ENCODE measurements around the gene ANKRD37. TPM values are rescaled to one million over a fixed set of nuclear protein-coding genes. Genes with fewer than 3 reads are reported as not detected.

Gene ANKRD37
- total RNA-seq, 1 donor from 2014 or later = 0.98 TPM

DNA sequence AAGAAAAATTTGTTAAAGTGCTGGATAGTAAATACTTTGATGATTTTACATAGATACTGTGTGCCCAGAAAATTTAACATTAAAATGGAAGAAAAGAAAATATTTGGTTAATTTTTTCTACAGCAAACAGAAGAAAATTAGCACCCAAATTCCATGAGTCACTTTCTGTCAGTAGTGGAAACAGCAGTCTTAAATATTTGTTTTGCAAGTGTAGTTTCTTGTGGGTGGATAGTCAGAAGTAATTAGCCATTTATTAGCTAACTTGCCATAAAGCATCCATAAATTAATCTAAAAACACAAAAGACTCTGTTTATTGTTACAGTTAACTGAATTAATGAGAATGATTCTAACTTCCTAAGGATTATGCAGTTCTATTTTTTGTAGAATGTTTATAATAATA, 38.8 kb downstream of the ANKRD37 start:
- Mint-ChIP-seq H3K27ac (ENCODE audit: unreplicated experiment) (no peak overlapping the region), H3K36me3 (ENCODE audit: low read depth) (no peaks in the 10 kb centered on the region), H3K27me3 (ENCODE audit: low read depth) (no peaks in the 10 kb centered on the region), H3K4me3 (no peak overlapping the region), H3K4me1 (no peaks in the 10 kb centered on the region), H3K9me3 (no peaks in the 10 kb centered on the region)
- DNase-seq (ENCODE audit: low read depth, low spot score) = no peak
- TF ChIP-seq, protein P1, sequence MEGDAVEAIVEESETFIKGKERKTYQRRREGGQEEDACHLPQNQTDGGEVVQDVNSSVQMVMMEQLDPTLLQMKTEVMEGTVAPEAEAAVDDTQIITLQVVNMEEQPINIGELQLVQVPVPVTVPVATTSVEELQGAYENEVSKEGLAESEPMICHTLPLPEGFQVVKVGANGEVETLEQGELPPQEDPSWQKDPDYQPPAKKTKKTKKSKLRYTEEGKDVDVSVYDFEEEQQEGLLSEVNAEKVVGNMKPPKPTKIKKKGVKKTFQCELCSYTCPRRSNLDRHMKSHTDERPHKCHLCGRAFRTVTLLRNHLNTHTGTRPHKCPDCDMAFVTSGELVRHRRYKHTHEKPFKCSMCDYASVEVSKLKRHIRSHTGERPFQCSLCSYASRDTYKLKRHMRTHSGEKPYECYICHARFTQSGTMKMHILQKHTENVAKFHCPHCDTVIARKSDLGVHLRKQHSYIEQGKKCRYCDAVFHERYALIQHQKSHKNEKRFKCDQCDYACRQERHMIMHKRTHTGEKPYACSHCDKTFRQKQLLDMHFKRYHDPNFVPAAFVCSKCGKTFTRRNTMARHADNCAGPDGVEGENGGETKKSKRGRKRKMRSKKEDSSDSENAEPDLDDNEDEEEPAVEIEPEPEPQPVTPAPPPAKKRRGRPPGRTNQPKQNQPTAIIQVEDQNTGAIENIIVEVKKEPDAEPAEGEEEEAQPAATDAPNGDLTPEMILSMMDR (conservative IDR thresholded peaks at IDR 0.05) = no peak

- H3K4me1 Mint-ChIP-seq = no peaks in the 10 kb centered on the region
- no peaks in the 10 kb centered on the region for H3K9me3 Mint-ChIP-seq
- H3K36me3 Mint-ChIP-seq (ENCODE audit: low read depth) = no peaks in the 10 kb centered on the region
- H3K4me3 Mint-ChIP-seq = no peak overlapping the region
- no peak overlapping the region for H3K27ac Mint-ChIP-seq (ENCODE audit: unreplicated experiment)
- no peak for DNase-seq (ENCODE audit: low read depth, low spot score)
- TF ChIP-seq, protein P1 (conservative IDR thresholded peaks at IDR 0.05) = no peak
- no peaks in the 10 kb centered on the region for H3K27me3 Mint-ChIP-seq (ENCODE audit: low read depth)
Measured at GRCh38 chr4:185437809-185438208, 41.2 kb downstream of the ANKRD37 start.

DNA sequence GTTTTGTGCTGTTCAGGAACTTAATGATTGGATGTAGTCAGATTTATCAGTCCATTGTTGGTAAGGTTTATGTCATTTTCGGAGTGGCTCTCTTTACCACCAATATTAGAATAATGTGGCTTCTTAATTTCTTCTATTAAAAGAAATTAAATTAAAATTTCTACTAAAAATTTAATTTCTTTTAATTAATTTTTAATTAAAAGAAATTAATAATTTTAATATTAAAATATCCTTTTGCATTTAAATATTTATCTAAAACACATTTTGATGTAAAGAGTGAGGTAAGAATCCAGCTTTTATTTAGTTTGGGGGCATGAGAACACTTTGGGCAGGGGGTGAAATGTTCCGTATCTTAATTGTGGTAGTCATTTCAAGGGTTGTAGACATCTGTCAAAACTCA, 44.8 kb downstream of the ANKRD37 start:
- Mint-ChIP-seq H3K4me3 (no peak overlapping the region), H3K36me3 (ENCODE audit: low read depth) (no peaks in the 10 kb centered on the region), H3K27ac (ENCODE audit: unreplicated experiment) (no peak overlapping the region), H3K4me1 (no peaks in the 10 kb centered on the region), H3K27me3 (ENCODE audit: low read depth) (no peaks in the 10 kb centered on the region), H3K9me3 (no peaks in the 10 kb centered on the region)
- TF ChIP-seq, protein P1 (conservative IDR thresholded peaks at IDR 0.05) = no peak
- DNase-seq (ENCODE audit: low read depth, low spot score) = no peak

- TF ChIP-seq, protein P1 (conservative IDR thresholded peaks at IDR 0.05) = no peak
- Mint-ChIP-seq H3K27me3 (ENCODE audit: low read depth) (no peaks in the 10 kb centered on the region), H3K4me1 (no peaks in the 10 kb centered on the region), H3K4me3 (no peak overlapping the region), H3K36me3 (ENCODE audit: low read depth) (no peaks in the 10 kb centered on the region), H3K9me3 (no peaks in the 10 kb centered on the region), H3K27ac (ENCODE audit: unreplicated experiment) (no peak overlapping the region)
- no peak for DNase-seq (ENCODE audit: low read depth, low spot score)
Measured at GRCh38 chr4:185445209-185445608, 48.6 kb downstream of the ANKRD37 start.

Other genes with a start within 250 kb of the ANKRD37 start
- 34.6 and 38.5 TPM in 2 replicates for gene CFAP97, start 192.8 kb upstream of the ANKRD37 start, total RNA-seq
- 9.7 and 14.3 TPM in 2 replicates for gene SNX25, start 187.2 kb upstream of the ANKRD37 start, total RNA-seq
- 0.07 TPM in 1 of 2 replicates, not detected in the other for gene LRP2BP, start 917 bp upstream of the ANKRD37 start, total RNA-seq
- gene UFSP2, start 29.1 kb downstream of the ANKRD37 start, total RNA-seq = 26.5 and 28.6 TPM in 2 replicates
- gene CCDC110, start 74.9 kb downstream of the ANKRD37 start, total RNA-seq = 0.14 and 0.16 TPM in 2 replicates
- gene PDLIM3, start 138.7 kb downstream of the ANKRD37 start, total RNA-seq = 2.3 and 3.2 TPM in 2 replicates